MM.1S (cell line): ENCODE measurements around the gene TBC1D2.

Source experiments
- DNase-seq: peaks from one replicate; pipeline ENCODE4 v3.0.0-alpha.2; 2015
- H2AFZ ChIP-seq: fragments of 300-600 bp; sonication (generic); 2 replicates; pipeline ENCODE4 v1.6.0; 2016; ENCODE audit warnings: antibody characterized with exemption, low read length
- H3F3A ChIP-seq: fragments of 300-600 bp; sonication (generic); 2 replicates; pipeline ENCODE4 v1.6.1; 2016; ENCODE audit warnings: mild to moderate bottlenecking, antibody characterized with exemption, low read length, moderate library complexity, mixed read lengths; ENCODE audit not compliant: insufficient read depth
- H3K27ac ChIP-seq: fragments of 300-600 bp; sonication (generic); 2 replicates; pipeline ENCODE4 v1.5.1; 2016; ENCODE audit warnings: mild to moderate bottlenecking, low read length
- H3K27me3 ChIP-seq: fragments of 300-600 bp; sonication (generic); replicated peaks from 2 replicates; pipeline ENCODE4 v1.6.0; 2016; ENCODE audit warnings: low read length; ENCODE audit not compliant: insufficient read depth
- H3K36me3 ChIP-seq: fragments of 300-600 bp; sonication (generic); replicated peaks from 2 replicates; pipeline ENCODE4 v1.6.1; 2016; ENCODE audit warnings: mild to moderate bottlenecking, low read length, mixed read lengths; ENCODE audit not compliant: insufficient read depth
- H3K4me1 ChIP-seq: fragments of 300-600 bp; sonication (generic); 2 replicates; pipeline ENCODE4 v1.6.1; 2016; ENCODE audit warnings: low read length, mixed read lengths
- H3K4me2 ChIP-seq: fragments of 300-600 bp; sonication (generic); 2 replicates; pipeline ENCODE4 v1.6.0; 2016; ENCODE audit warnings: low read depth, low read length
- H3K4me3 ChIP-seq: fragments of 300-600 bp; sonication (generic); 2 replicates; pipeline ENCODE4 v1.5.1; 2016; ENCODE audit warnings: low read length, mixed read lengths
- H3K79me2 ChIP-seq: fragments of 300-600 bp; sonication (generic); 2 replicates; pipeline ENCODE4 v1.6.1; 2016; ENCODE audit warnings: mixed run types, low read length, mixed read lengths
- H3K9ac ChIP-seq: fragments of 300-600 bp; sonication (generic); 2 replicates; pipeline ENCODE4 v1.6.1; 2016; ENCODE audit warnings: low read length, mixed read lengths
- H3K9me2 ChIP-seq: fragments of 300-600 bp; sonication (generic); replicated peaks from 2 replicates; pipeline ENCODE4 v1.6.1; 2016; ENCODE audit warnings: mild to moderate bottlenecking, low read length, mixed read lengths; ENCODE audit not compliant: insufficient read depth
- H3K9me3 ChIP-seq: fragments of 300-600 bp; sonication (generic); replicated peaks from 2 replicates; pipeline ENCODE4 v1.6.1; 2016; ENCODE audit warnings: mild to moderate bottlenecking, low read length, mixed read lengths; ENCODE audit not compliant: insufficient read depth
- H4K20me1 ChIP-seq: fragments of 300-600 bp; sonication (generic); 2 replicates; pipeline ENCODE4 v1.6.1; 2016; ENCODE audit warnings: mild to moderate bottlenecking, low read length, moderate library complexity, mixed read lengths; ENCODE audit not compliant: insufficient read depth
- EZH2 ChIP-seq: fragments of 300-600 bp; sonication (generic); optimal IDR thresholded peaks from 2 replicates; pipeline ENCODE3; 2017; ENCODE audit warnings: low read depth, mild to moderate bottlenecking, antibody characterized with exemption, low read length, mixed read lengths
- EZH2phosphoT487 ChIP-seq: fragments of 300-600 bp; sonication (generic); IDR thresholded peaks from 2 replicates; pipeline ENCODE4 v1.6.1; 2018; ENCODE audit warnings: antibody characterized with exemption, low read length
- TF ChIP-seq, protein P1 (sequence below): fragments of 300-600 bp; sonication (generic); IDR thresholded peaks from 2 replicates; pipeline ENCODE4 v1.5.1; 2016; ENCODE audit warnings: antibody characterized with exemption, low read length, mixed read lengths

The TBC1D2 gene

DNA sequence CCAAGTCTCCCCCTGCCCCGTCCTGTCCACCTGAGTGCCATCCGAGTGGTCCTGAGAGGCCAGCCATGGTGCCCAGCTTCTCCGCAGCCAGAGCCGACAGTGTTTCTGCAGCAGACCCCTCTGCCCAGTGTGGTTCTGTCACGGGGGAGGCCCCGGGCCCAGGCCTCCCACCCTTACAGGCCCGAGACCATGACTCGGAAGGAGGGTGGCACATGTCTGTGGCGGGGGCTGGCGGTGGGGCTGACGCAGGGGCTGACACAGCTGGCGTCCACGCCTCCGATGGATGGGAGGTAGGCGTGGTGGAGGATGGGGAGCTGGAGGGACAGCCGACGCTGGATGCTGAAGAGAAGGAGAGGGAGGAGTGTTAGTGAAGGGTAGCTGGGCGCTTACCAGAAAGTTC lies 35.0 kb upstream of the TBC1D2 start:
- Histone ChIP-seq H3K4me1 (no peaks in the 10 kb centered on the region), H3K36me3 (no peaks in the 10 kb centered on the region), H3K4me2 (no peak overlapping the region), H3K27me3 (no peaks in the 10 kb centered on the region), H3K9me3 (no peaks in the 10 kb centered on the region), H3K27ac (no peak overlapping the region), H3K79me2 (no peaks in the 10 kb centered on the region), H3F3A (no peaks in the 10 kb centered on the region), H3K9me2 (no peaks in the 10 kb centered on the region), H4K20me1 (no peaks in the 10 kb centered on the region), H3K9ac (no peak overlapping the region), H2AFZ (no peak overlapping the region), H3K4me3 (no peak overlapping the region)
- no peak for DNase-seq
- no peak for TF ChIP-seq EZH2
- TF ChIP-seq, protein P1, sequence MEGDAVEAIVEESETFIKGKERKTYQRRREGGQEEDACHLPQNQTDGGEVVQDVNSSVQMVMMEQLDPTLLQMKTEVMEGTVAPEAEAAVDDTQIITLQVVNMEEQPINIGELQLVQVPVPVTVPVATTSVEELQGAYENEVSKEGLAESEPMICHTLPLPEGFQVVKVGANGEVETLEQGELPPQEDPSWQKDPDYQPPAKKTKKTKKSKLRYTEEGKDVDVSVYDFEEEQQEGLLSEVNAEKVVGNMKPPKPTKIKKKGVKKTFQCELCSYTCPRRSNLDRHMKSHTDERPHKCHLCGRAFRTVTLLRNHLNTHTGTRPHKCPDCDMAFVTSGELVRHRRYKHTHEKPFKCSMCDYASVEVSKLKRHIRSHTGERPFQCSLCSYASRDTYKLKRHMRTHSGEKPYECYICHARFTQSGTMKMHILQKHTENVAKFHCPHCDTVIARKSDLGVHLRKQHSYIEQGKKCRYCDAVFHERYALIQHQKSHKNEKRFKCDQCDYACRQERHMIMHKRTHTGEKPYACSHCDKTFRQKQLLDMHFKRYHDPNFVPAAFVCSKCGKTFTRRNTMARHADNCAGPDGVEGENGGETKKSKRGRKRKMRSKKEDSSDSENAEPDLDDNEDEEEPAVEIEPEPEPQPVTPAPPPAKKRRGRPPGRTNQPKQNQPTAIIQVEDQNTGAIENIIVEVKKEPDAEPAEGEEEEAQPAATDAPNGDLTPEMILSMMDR: no peak
- no peak for TF ChIP-seq EZH2phosphoT487

DNA sequence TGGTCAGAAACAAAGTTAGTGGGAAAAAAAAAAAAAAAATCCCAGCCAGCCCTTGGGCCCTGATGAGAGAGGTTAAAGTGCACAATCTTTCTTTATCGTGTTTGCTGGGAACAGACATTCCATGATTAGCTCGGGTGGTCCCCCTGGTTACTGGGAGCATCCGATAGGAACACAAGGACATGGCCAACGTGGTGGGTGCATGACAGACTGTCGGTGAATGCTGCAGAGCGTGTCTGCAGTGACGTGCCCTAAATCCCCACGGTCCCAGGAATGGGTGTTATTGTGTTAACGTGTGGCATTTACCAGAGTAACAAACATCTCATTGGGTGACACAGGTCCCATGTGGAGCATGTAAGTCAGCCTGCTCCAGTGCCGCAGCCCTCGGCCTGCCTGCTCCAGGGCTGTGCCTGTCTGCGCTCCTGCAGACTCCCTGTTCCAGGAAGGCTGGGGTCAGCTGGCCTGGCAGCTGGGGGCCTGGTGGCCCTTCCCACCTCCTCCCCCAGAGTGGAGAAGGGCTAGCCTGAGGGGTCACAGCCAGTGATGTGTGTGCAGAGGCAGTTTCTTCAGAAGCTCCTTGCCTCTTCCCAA lies 34.3 kb upstream of the TBC1D2 start:
- no peak for DNase-seq
- Histone ChIP-seq H3K27me3 (no peaks in the 10 kb centered on the region), H3K4me3 (no peak overlapping the region), H2AFZ (no peak overlapping the region), H3K4me2 (no peak overlapping the region), H3K9me2 (no peaks in the 10 kb centered on the region), H3K9me3 (no peaks in the 10 kb centered on the region), H3F3A (no peaks in the 10 kb centered on the region), H3K27ac (no peak overlapping the region), H4K20me1 (no peaks in the 10 kb centered on the region), H3K4me1 (no peaks in the 10 kb centered on the region), H3K79me2 (no peaks in the 10 kb centered on the region), H3K9ac (no peak overlapping the region), H3K36me3 (no peaks in the 10 kb centered on the region)
- TF ChIP-seq, protein P1: no peak
- TF ChIP-seq EZH2phosphoT487 (no peak), EZH2 (no peak)

DNA sequence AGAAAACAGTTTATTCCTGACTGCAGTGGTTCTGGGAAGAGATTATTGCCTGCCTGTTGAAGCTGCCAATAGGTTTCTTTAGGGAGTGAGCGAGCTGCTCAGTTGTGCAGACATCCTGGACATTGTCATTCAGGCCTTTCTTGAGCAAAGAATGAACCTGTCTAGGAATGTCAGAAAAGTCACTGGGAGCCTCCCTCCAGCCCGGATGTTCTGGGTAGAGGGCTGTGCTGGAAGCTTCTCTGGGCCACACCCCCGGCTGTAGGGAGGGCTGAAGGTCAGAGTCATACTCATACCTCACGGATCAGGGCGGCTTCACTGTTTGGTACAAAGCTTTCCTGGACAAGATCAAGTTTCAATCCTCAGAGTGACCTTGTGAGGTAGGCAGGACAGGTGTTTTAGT lies 33.4 kb upstream of the TBC1D2 start:
- no peak overlapping the region for H3K4me2 ChIP-seq
- no peaks in the 10 kb centered on the region for H3K4me1 ChIP-seq
- no peaks in the 10 kb centered on the region for H3F3A ChIP-seq
- no peak overlapping the region for H3K9ac ChIP-seq
- no peaks in the 10 kb centered on the region for H4K20me1 ChIP-seq
- no peaks in the 10 kb centered on the region for H3K79me2 ChIP-seq
- no peaks in the 10 kb centered on the region for H3K27me3 ChIP-seq
- H2AFZ ChIP-seq: no peak overlapping the region
- H3K9me2 ChIP-seq: no peaks in the 10 kb centered on the region
- no peaks in the 10 kb centered on the region for H3K9me3 ChIP-seq
- no peak overlapping the region for H3K4me3 ChIP-seq
- no peaks in the 10 kb centered on the region for H3K36me3 ChIP-seq
- DNase-seq: no peak
- no peak overlapping the region for H3K27ac ChIP-seq
- TF ChIP-seq EZH2phosphoT487 (no peak), EZH2 (no peak)
- TF ChIP-seq, protein P1: no peak
